ENCODE measurements around the gene SH3RF3.
A peak's percentile ranks its signal among the peaks of the same experiment; 100 is the strongest.
"Not testable (repeated sequence)": the region's sequence is repeated elsewhere in the genome, so short reads cannot be mapped to it uniquely, and the experiment has no call there.

SH3RF3 gene

GRCh38 chr2:109118321-109118720 is 10.7 kb upstream of the SH3RF3 start:
- no peak for DNase-seq

DNA sequence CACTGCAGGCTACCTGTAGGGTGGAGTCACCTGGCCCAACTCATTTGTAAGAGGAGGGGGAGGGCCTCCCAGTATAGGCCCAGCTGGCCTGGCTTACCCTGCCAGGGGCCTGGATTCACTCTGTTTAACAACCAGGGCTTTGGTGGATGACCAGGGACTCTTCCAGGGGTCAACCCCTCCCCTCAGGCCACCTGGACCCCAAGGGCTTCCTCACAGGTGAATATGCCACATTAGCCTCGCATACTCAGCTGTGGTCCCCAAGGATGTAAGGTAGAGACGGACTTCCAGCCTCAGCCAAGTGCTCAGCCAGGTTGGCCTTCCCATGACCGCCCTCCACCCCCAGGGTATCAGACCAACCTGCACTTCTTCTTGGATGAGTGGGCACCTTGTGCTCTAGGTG is 8.8 kb upstream of the SH3RF3 start:
- DNase-seq, result no peak

DNA sequence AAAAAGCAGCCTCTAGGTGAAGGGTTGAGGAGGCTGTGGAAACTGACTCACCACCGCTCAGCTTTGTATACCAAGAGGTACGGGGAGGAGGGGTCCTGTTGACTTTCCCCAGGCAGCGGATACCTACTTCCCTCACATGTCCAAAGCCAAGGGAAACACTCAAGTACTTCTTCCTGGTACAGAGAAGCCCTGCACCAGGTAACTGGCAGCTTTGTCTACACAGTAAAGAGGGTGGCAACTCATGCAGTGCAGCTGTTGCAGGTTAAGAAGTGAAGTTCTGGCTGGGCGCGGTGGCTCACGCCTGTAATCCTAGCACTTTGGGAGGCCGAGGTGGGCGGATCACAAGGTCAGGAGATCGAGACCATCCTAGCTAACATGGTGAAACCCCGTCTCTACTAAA is 8.3 kb upstream of the SH3RF3 start:
- not testable (repeated sequence) for DNase-seq

- DNase-seq, result no peak
Observed at GRCh38 chr2:109123586-109124201, 5.3 kb upstream of the SH3RF3 start.

DNA sequence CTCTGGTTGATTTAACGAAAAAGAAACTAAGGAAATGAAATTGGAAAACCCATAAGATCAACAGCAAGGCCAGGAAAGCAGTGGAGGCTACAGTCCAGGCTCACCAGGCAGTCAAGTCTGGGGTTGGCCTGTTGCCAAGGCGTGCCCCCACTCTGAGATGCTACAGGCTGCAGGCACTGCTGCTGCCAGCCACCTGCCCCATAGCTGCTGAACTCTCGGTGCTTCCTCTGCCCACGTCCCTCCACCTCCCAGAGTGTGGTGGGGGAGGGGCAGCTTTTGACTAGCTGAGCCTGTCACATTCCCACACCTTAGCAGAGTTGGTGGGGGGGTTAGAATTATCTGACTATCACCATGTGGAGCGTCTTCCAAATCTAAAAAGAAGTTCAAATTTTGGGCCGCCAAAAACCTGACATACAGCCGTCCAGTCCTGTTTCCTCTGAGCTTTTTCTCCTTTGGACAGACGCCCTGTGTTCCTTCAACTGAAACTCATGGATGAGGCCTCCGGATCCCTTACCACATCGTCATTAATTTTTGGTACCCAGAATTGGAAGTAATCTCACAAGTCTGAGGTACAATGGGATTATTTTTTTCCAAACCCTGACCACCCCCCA is 3.9 kb upstream of the SH3RF3 start:
- no peak for DNase-seq

- no peak for DNase-seq
Observed at GRCh38 chr2:109125593-109126500, 3.2 kb upstream of the SH3RF3 start.

DNA sequence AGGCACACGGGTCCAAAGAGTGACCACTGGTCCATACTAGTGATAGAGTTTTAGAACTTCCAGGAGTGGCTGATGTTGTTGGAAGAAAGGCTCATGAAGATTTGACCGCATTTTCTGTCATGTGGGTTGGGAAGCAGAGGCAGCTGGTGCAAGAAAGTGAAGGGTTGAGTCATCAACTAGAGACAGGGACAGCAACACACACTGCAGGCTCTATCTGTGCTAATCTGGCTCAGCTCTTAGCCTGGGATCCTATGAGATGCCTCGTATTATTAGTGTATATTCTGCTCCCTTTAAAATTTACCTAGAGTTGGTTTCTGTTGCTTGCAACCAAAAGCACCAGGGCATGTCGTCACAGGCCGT is 2.5 kb upstream of the SH3RF3 start:
- DNase-seq, result no peak

DNA sequence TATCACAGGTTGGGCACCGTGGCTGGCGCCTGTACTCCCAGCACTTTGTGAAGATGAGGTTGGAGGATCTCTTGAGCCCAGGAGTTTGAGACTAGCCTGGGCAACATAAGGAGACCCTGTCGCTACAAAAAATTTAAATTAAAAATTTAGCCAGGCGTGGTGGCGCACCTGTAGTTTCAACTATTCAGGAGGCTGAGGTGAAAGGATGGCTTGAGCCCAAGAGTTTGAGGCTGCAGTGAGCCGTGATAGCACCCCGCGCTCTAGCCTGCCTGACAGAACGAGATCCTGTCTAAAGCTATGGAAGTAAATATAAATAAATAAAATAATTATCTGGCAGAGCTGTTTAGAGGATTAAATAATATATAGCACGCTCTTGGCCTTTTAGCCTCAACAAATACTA is 1.4 kb upstream of the SH3RF3 start:
- no peak for DNase-seq

DNA sequence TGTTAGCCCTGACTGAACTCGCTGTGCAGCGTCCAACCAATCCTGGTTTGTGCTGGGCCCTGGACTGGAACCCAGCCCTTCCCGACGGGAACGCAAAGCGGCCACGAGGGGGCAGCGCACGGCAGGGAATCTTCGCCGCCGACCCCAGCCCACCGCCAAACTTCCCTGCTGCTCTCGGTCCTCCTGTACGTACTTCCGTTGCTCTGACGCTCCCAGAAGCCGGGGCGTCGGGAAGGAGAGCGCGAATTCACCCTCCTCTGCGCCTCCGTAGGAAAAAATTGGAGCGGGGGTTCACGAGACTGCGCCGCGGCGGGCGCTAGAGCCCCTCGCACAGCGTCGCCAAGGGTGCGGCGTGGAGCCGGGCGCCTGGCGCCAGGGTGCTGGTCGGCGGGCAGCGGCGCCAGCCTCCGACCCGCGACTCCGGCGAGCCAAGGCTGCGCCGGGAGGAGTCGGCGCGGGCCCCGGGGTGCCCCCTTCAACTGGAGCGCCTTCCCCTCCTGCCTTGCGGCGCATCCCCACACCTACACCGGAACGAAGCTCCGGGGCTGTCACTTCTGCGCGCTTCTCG is 873 bp upstream of the SH3RF3 start:
- DNase-seq, result peak; percentile 23

- DNase-seq, result no peak
Observed at GRCh38 chr2:109129356-109129920, 433 bp downstream of the SH3RF3 start.

DNA sequence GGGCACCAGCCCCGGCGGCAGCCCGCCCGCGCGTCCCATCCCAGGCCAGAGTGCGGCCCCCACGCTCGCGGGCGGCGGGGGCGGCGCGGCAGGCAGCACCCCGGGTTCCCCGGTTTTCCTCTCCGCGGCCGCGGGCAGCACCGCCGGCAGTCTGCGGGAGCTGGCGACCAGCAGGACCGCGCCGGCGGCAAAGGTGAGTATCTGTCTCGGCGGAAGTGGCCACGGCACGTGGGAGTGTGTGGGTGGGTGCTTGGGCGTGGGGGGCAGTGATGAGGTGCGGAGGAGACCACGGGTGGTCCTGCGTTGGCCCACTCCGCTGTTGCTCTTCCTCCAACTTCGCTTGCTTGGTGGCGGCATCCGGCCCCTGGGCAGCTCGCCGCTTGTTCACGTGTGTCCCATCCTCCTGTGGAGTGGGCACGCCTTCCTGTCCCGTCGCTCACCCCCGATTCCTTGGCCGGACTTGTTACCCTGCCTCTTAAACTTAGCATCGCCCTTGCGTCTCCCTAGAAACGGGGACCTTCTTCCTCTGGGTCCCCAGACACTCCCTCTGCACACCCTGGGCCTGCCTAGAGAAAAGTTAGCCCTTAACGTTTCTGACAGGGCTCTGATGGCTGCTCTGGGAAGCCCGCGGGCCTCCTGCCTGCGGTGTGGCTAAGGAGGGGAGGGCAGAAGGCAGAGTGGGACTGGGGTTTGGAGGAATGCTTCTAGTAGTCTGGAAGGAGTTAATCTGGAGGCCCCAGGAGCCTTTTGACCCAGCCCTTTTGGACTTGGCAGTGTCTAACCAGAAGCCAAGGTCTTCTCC is 1.1 kb downstream of the SH3RF3 start:
- no peak for DNase-seq

DNA sequence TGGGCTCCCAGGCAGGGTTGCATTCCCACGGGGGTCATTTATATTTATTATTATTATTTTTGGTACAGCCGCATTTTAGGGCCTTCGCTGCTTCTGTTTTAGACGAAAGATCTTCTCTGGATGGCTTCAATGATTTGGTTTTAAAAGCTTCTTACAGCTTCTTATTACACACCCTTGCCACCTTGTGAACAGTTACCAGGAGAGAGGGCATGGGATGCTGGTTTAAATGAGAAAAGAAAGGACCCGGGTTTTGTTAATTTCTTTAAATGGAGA is 1.7 kb downstream of the SH3RF3 start:
- DNase-seq, result no peak

GRCh38 chr2:109131777-109132176 is 2.8 kb downstream of the SH3RF3 start:
- no peak for DNase-seq

DNA sequence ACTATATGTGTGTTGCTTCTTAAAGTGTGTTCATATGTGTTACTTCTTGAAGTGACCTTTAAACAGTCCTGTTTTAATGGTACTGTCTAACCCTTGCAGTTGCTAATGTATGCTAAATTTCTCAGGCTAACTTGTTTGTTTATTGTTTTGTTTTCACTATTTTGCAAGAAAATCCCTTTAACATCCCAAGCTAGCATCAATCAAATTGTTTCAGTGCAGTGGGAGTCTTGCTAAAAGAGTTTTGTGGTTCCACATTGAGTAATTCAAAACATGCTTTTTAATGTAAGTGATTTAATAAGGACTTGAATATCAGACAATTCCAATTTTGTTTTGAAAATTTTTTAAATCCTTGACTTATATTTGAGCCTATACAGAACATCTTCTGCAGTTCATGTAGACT is 3.6 kb downstream of the SH3RF3 start:
- no peak for DNase-seq

GRCh38 chr2:109133746-109134145 is 4.7 kb downstream of the SH3RF3 start:
- DNase-seq, result no peak

- no peak for DNase-seq
Observed at GRCh38 chr2:109134741-109135358, 5.8 kb downstream of the SH3RF3 start.

GRCh38 chr2:109135359-109136197 is 6.6 kb downstream of the SH3RF3 start:
- DNase-seq, result no peak

- DNase-seq, result no peak
Observed at GRCh38 chr2:109136542-109136941, 7.5 kb downstream of the SH3RF3 start.

- DNase-seq, result no peak
Observed at GRCh38 chr2:109137616-109138015, 8.6 kb downstream of the SH3RF3 start.

DNA sequence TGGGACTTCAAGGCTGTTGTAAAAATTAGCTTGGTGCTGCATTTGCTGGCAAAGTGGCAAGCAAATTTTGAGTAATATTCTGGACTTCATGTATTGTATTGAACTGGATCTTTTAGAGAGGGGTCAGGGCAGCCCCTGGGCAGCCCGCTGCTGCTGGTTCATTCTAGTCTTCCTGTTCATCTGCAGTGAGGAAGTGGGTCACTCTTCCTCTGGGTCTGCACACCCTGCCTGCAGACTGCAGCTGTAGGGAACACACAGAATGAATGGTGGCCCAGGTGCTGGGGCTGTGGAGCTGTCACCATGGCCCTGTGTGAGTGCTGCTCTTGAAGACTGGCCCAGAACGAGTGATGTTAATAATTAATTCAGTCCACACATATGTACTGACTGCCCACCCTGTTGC is 9.4 kb downstream of the SH3RF3 start:
- DNase-seq, result no peak

- DNase-seq, result no peak
Observed at GRCh38 chr2:109139002-109139401, 10.0 kb downstream of the SH3RF3 start.
